HG03095 (cell line): ENCODE measurements around the gene SHC2.
"Not testable (repeated sequence)": the region's sequence is repeated elsewhere in the genome, so short reads cannot be mapped to it uniquely, and the experiment has no call there.

Experiments
- ATAC-seq: cut with Tn5 transposase; IDR thresholded peaks from one replicate; pipeline ENCODE4 v1.9.1; 2021; ENCODE audit warnings: moderate library complexity; ENCODE audit not compliant: unreplicated experiment

The SHC2 gene

GRCh38 chr19:447816-448560, 12.8 kb downstream of the SHC2 start:
- no peak for ATAC-seq

- ATAC-seq: no peak
These were observed 13.8 kb downstream of the SHC2 start for GRCh38 chr19:447064-447426.

GRCh38 chr19:444677-445210, 16.1 kb downstream of the SHC2 start:
- no peak for ATAC-seq

GRCh38 chr19:443005-443404, 17.8 kb downstream of the SHC2 start:
- ATAC-seq: no peak

- ATAC-seq: no peak
These were observed 18.7 kb downstream of the SHC2 start for GRCh38 chr19:442085-442484.

GRCh38 chr19:441213-441836, 19.5 kb downstream of the SHC2 start:
- no peak for ATAC-seq

- no peak for ATAC-seq
These were observed 20.2 kb downstream of the SHC2 start for GRCh38 chr19:440391-441212.

GRCh38 chr19:439167-439900, 21.5 kb downstream of the SHC2 start:
- ATAC-seq: no peak

GRCh38 chr19:438416-438958, 22.3 kb downstream of the SHC2 start:
- no peak for ATAC-seq

- ATAC-seq: no peak
These were observed 23.8 kb downstream of the SHC2 start for GRCh38 chr19:437041-437440.

- no peak for ATAC-seq
These were observed 24.4 kb downstream of the SHC2 start for GRCh38 chr19:436413-436950.

GRCh38 chr19:435707-436412, 25.0 kb downstream of the SHC2 start:
- ATAC-seq: no peak

GRCh38 chr19:435056-435706, 25.7 kb downstream of the SHC2 start:
- ATAC-seq: no peak

GRCh38 chr19:434152-434960, 26.5 kb downstream of the SHC2 start:
- no peak for ATAC-seq

GRCh38 chr19:430701-431100, 30.1 kb downstream of the SHC2 start:
- no peak for ATAC-seq

- ATAC-seq: no peak
These were observed 32.7 kb downstream of the SHC2 start for GRCh38 chr19:428149-428548.

GRCh38 chr19:427675-428074, 33.2 kb downstream of the SHC2 start:
- ATAC-seq: not testable (repeated sequence)

- ATAC-seq: no peak
These were observed 33.9 kb downstream of the SHC2 start for GRCh38 chr19:426725-427445.
